Osteocyte (in vitro differentiated cells): Measurements from ENCODE around the gene CYSRT1. TPM values are rescaled to one million over a fixed set of nuclear protein-coding genes. Genes with fewer than 3 reads are reported as not detected.

Experiments
- DNase-seq: peaks from one replicate; pipeline ENCODE4 v3.0.0; 2021; ENCODE audit warnings: mixed read lengths; ENCODE audit not compliant: unreplicated experiment; ENCODE audit errors: extremely low spot score
- H3K27ac Mint-ChIP-seq: one replicate; pipeline ENCODE4 v1.8.0; 2021; ENCODE audit warnings: mild to moderate bottlenecking, mixed read lengths; ENCODE audit not compliant: unreplicated experiment
- H3K27me3 Mint-ChIP-seq: one replicate; pipeline ENCODE4 v1.8.0; 2021; ENCODE audit warnings: mixed read lengths; ENCODE audit not compliant: unreplicated experiment
- H3K36me3 Mint-ChIP-seq: one replicate; pipeline ENCODE4 v1.8.0; 2021; ENCODE audit warnings: mixed read lengths; ENCODE audit not compliant: unreplicated experiment
- H3K4me1 Mint-ChIP-seq: one replicate; pipeline ENCODE4 v1.8.0; 2021; ENCODE audit warnings: mixed read lengths; ENCODE audit not compliant: unreplicated experiment
- H3K4me3 Mint-ChIP-seq: one replicate; pipeline ENCODE4 v1.8.0; 2021; ENCODE audit warnings: mild to moderate bottlenecking, moderate library complexity, mixed read lengths; ENCODE audit not compliant: unreplicated experiment
- H3K9me3 Mint-ChIP-seq: one replicate; pipeline ENCODE4 v1.8.0; 2021; ENCODE audit warnings: mixed read lengths; ENCODE audit not compliant: unreplicated experiment
- CTCF ChIP-seq: fragments of 200-600 bp; sonication (generic); IDR thresholded peaks from 2 replicates; pipeline ENCODE4 v1.5.0; 2021; ENCODE audit warnings: antibody characterized with exemption, mild to moderate bottlenecking, moderate library complexity
- total RNA-seq: library from RNA; stranded (reverse); gene quantifications from 2 replicates; pipeline ENCODE4 v1.2.1, GENCODE V29; 2021

The CYSRT1 gene
- total RNA-seq, 1 donor from 2014 or later: 1.7 TPM

- H3K36me3 Mint-ChIP-seq: peaks cover 13% of the 10 kb centered on the region
- H3K9me3 Mint-ChIP-seq: no peaks in the 10 kb centered on the region
- H3K27ac Mint-ChIP-seq: no peak overlapping the region
- no peaks in the 10 kb centered on the region for H3K27me3 Mint-ChIP-seq
- peaks cover 33% of the 10 kb centered on the region for H3K4me1 Mint-ChIP-seq
- no peak for DNase-seq
- TF ChIP-seq CTCF: no peak
- no peak overlapping the region for H3K4me3 Mint-ChIP-seq
These were observed 48.8 kb downstream of the CYSRT1 start for GRCh38 chr9:137273611-137274320.

GRCh38 chr9:137275203-137275587 lies 50.2 kb downstream of the CYSRT1 start:
- H3K36me3 Mint-ChIP-seq: peaks cover 5% of the 10 kb centered on the region
- no peak overlapping the region for H3K4me3 Mint-ChIP-seq
- peaks cover 26% of the 10 kb centered on the region for H3K4me1 Mint-ChIP-seq
- no peaks in the 10 kb centered on the region for H3K27me3 Mint-ChIP-seq
- H3K27ac Mint-ChIP-seq: peak overlapping the region; percentile 64
- no peak for DNase-seq
- H3K9me3 Mint-ChIP-seq: no peaks in the 10 kb centered on the region
- no peak for TF ChIP-seq CTCF

Other genes with a start within 250 kb of the CYSRT1 start
- 123 and 129 TPM in 2 replicates for gene PTGDS, start 247.7 kb upstream of the CYSRT1 start, total RNA-seq
- gene LCNL1, start 242.2 kb upstream of the CYSRT1 start, total RNA-seq: 3.0 and 3.4 TPM in 2 replicates
- 38.5 and 51.4 TPM in 2 replicates for gene PAXX, start 232.8 kb upstream of the CYSRT1 start, total RNA-seq
- gene CLIC3, start 228.6 kb upstream of the CYSRT1 start, total RNA-seq: 0.52 TPM in 1 of 2 replicates, not detected in the other
- gene ABCA2, start 196.9 kb upstream of the CYSRT1 start, total RNA-seq: 47.6 and 55.1 TPM in 2 replicates
- gene FUT7, start 193.1 kb upstream of the CYSRT1 start, total RNA-seq: 0.13 TPM in 1 of 2 replicates, not detected in the other
- 84.4 and 91.0 TPM in 2 replicates for gene NPDC1, start 179.0 kb upstream of the CYSRT1 start, total RNA-seq
- 0.46 TPM in 1 of 2 replicates, not detected in the other for gene ENTPD2, start 171.1 kb upstream of the CYSRT1 start, total RNA-seq
- gene SAPCD2, start 154.6 kb upstream of the CYSRT1 start, total RNA-seq: 3.1 and 3.4 TPM in 2 replicates
- gene UAP1L1, start 147.7 kb upstream of the CYSRT1 start, total RNA-seq: 34.2 and 38.3 TPM in 2 replicates
- 109 and 120 TPM in 2 replicates for gene MAN1B1, start 138.2 kb upstream of the CYSRT1 start, total RNA-seq
- 118 TPM in 2 replicates for gene DPP7, start 110.4 kb upstream of the CYSRT1 start, total RNA-seq
- gene GRIN1, start 86.0 kb upstream of the CYSRT1 start, total RNA-seq: not detected in 2 replicates
- not detected in 2 replicates for gene LRRC26, start 55.1 kb upstream of the CYSRT1 start, total RNA-seq
- gene TMEM210, start 53.1 kb upstream of the CYSRT1 start, total RNA-seq: not detected in 2 replicates
- 59.3 and 61.0 TPM in 2 replicates for gene ANAPC2, start 36.6 kb upstream of the CYSRT1 start, total RNA-seq
- gene SSNA1, start 36.5 kb upstream of the CYSRT1 start, total RNA-seq: 57.4 and 58.1 TPM in 2 replicates
- 19.8 and 21.7 TPM in 2 replicates for gene TPRN, start 24.4 kb upstream of the CYSRT1 start, total RNA-seq
- gene TMEM203, start 19.5 kb upstream of the CYSRT1 start, total RNA-seq: 40.5 and 41.2 TPM in 2 replicates
- 15.5 and 20.5 TPM in 2 replicates for gene NDOR1, start 19.5 kb upstream of the CYSRT1 start, total RNA-seq
- gene RNF208, start 2.9 kb upstream of the CYSRT1 start, total RNA-seq: 7.2 and 8.0 TPM in 2 replicates
- not detected in 2 replicates for gene RNF224, start 2.3 kb downstream of the CYSRT1 start, total RNA-seq
- not detected in 2 replicates for gene SLC34A3, start 5.7 kb downstream of the CYSRT1 start, total RNA-seq
- gene TUBB4B, start 16.1 kb downstream of the CYSRT1 start, total RNA-seq: 132 and 136 TPM in 2 replicates
- gene STPG3, start 26.1 kb downstream of the CYSRT1 start, total RNA-seq: 0.50 and 0.78 TPM in 2 replicates
- gene NELFB, start 30.2 kb downstream of the CYSRT1 start, total RNA-seq: 54.1 and 57.6 TPM in 2 replicates
- 1.2 and 1.9 TPM in 2 replicates for gene TOR4A, start 52.6 kb downstream of the CYSRT1 start, total RNA-seq
- 1.8 and 2.1 TPM in 2 replicates for gene NRARP, start 77.1 kb downstream of the CYSRT1 start, total RNA-seq
- gene EXD3, start 198.0 kb downstream of the CYSRT1 start, total RNA-seq: 20.0 and 21.5 TPM in 2 replicates
- gene NOXA1, start 198.2 kb downstream of the CYSRT1 start, total RNA-seq: 1.0 and 1.5 TPM in 2 replicates
- 0.16 and 0.24 TPM in 2 replicates for gene ENTPD8, start 216.2 kb downstream of the CYSRT1 start, total RNA-seq
- gene NSMF, start 234.2 kb downstream of the CYSRT1 start, total RNA-seq: 93.1 and 103 TPM in 2 replicates